IPS-20b (cell line): ENCODE measurements around the gene SLU7.

Experiments
- H3K27ac ChIP-seq: one replicate; pipeline ENCODE4 v1.5.1; 2013; ENCODE audit warnings: low read length
- H3K27me3 ChIP-seq: 2 replicates; pipeline ENCODE4 v1.6.1; 2013; ENCODE audit warnings: mild to moderate bottlenecking, low read length, inconsistent platforms; ENCODE audit not compliant: insufficient read depth
- H3K36me3 ChIP-seq: 2 replicates; pipeline ENCODE4 v1.6.1; 2013; ENCODE audit warnings: low read depth, mild to moderate bottlenecking, inconsistent platforms, low read length, moderate library complexity; ENCODE audit not compliant: insufficient read depth
- H3K4me1 ChIP-seq: 2 replicates; pipeline ENCODE4 v1.6.1; 2013; ENCODE audit warnings: mild to moderate bottlenecking, control low read depth, inconsistent platforms, low read length, moderate library complexity; ENCODE audit not compliant: insufficient read depth
- H3K4me3 ChIP-seq: 2 replicates; pipeline ENCODE4 v1.5.1; 2013; ENCODE audit warnings: mild to moderate bottlenecking, low read length, inconsistent platforms
- H3K9ac ChIP-seq: 2 replicates; pipeline ENCODE4 v1.6.1; 2013; ENCODE audit warnings: low read depth, mild to moderate bottlenecking, inconsistent platforms, low read length, moderate library complexity
- H3K9me3 ChIP-seq: 2 replicates; pipeline ENCODE4 v1.6.1; 2013; ENCODE audit warnings: mild to moderate bottlenecking, low read depth, low read length, inconsistent platforms; ENCODE audit not compliant: insufficient read depth

Gene SLU7

DNA sequence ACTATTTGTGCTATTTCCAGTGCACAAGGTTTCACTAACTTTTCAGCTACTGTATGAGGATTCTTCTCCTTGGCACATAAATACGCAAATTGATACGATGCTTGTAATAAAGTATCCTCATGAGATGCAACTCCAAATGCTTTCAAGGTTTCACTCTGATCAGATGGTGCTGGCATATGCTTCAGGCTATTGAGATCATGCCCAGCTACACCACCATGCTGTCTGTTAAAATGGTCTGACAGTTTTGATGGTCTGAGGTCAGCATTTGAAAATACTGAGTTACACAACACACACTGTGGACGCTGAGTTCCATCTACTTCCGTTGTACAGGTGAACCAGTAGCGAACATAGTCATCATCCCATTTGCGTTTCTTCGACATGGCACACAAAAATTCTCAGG lies 23.8 kb downstream of the SLU7 start:
- Histone ChIP-seq H3K27me3 (no peaks in the 10 kb centered on the region), H3K36me3 (peaks cover 4% of the 10 kb centered on the region; the same call in 1 of the 2 replicates), H3K9ac (no peak overlapping the region), H3K4me3 (no peak overlapping the region), H3K27ac (no peak overlapping the region), H3K9me3 (no peaks in the 10 kb centered on the region), H3K4me1 (peaks cover 8% of the 10 kb centered on the region; the same call in 1 of the 2 replicates)

- H3K9me3 ChIP-seq: peaks cover 8% of the 10 kb centered on the region; the same call in 1 of the 2 replicates
- no peaks in the 10 kb centered on the region for H3K27me3 ChIP-seq
These were observed 27.8 kb downstream of the SLU7 start for GRCh38 chr5:160390787-160391696.

DNA sequence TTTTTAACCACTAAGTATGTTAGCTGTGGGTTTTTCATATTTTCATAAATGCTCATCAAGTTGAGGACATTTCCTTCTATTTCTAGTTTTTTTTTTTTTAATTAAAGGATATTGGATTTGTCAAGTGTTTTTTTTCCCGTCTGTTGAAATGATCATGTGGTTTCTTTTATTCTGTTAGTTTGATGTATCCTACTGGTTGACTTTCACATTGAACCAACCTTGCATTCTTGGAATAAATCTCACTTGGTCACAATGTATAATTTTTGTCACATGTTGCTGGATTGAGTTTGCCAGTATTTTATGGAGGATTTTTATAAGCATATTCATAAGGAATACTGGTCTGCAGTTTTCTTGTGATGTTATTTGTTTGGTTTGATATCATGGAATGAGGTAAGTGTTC lies 31.4 kb downstream of the SLU7 start:
- Histone ChIP-seq H3K27ac (no peak overlapping the region), H3K9ac (no peak overlapping the region), H3K27me3 (no peaks in the 10 kb centered on the region), H3K36me3 (no peaks in the 10 kb centered on the region), H3K4me3 (no peak overlapping the region), H3K4me1 (no peaks in the 10 kb centered on the region), H3K9me3 (peaks cover 8% of the 10 kb centered on the region; the same call in 1 of the 2 replicates)

More at GRCh38 chr5:160390787-160391696, 27.8 kb downstream of the SLU7 start:
- Histone ChIP-seq H3K27ac (no peak overlapping the region), H3K36me3 (peaks cover 4% of the 10 kb centered on the region; the same call in 1 of the 2 replicates), H3K4me3 (no peak overlapping the region), H3K4me1 (no peaks in the 10 kb centered on the region), H3K9ac (no peak overlapping the region)

GRCh38 chr5:160385496-160385895 lies 33.4 kb downstream of the SLU7 start:
- H3K4me1 ChIP-seq: no peaks in the 10 kb centered on the region
- H3K27ac ChIP-seq: no peak overlapping the region
- H3K36me3 ChIP-seq: no peaks in the 10 kb centered on the region
- peaks cover 8% of the 10 kb centered on the region; the same call in 1 of the 2 replicates for H3K9me3 ChIP-seq
- H3K27me3 ChIP-seq: no peaks in the 10 kb centered on the region
- H3K9ac ChIP-seq: no peak overlapping the region
- no peak overlapping the region for H3K4me3 ChIP-seq

DNA sequence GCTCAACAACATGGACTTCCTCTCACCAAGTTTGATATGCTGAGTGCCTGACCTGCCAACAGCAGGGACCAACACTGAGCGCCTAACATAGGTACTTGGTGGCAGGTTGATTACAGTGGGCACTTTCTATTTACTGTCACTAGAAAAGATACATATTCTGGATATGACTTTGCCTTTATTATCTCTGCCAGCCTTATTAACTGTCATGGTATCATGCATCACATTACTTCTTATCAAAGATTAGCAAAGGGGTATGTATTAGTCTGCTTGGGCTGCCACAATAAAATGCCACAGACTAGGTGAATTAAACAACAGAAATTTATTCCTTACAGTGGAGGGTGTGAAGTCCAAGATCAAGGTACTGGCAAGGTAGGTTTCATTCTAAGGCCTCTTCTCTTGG lies 34.2 kb downstream of the SLU7 start:
- peaks cover 8% of the 10 kb centered on the region; the same call in 1 of the 2 replicates for H3K9me3 ChIP-seq

GRCh38 chr5:160382346-160382745 lies 36.5 kb downstream of the SLU7 start:
- no peaks in the 10 kb centered on the region for H3K27me3 ChIP-seq
- no peaks in the 10 kb centered on the region for H3K4me1 ChIP-seq
- H3K9me3 ChIP-seq: 0 out of 2 replicates have a peak, but pooled peaks cover under 1% of the 10 kb centered on the region
- H3K27ac ChIP-seq: no peak overlapping the region
- no peak overlapping the region for H3K4me3 ChIP-seq
- no peak overlapping the region for H3K9ac ChIP-seq
- H3K36me3 ChIP-seq: no peaks in the 10 kb centered on the region

More for the DNA sequence above, 34.2 kb downstream of the SLU7 start:
- no peak overlapping the region for H3K9ac ChIP-seq
- H3K36me3 ChIP-seq: no peaks in the 10 kb centered on the region
- H3K4me1 ChIP-seq: no peaks in the 10 kb centered on the region
- H3K27ac ChIP-seq: no peak overlapping the region
- no peak overlapping the region for H3K4me3 ChIP-seq
- H3K27me3 ChIP-seq: no peaks in the 10 kb centered on the region

GRCh38 chr5:160380041-160380440 lies 38.8 kb downstream of the SLU7 start:
- no peaks in the 10 kb centered on the region for H3K4me1 ChIP-seq
- H3K4me3 ChIP-seq: no peak overlapping the region
- no peaks in the 10 kb centered on the region for H3K36me3 ChIP-seq
- H3K27me3 ChIP-seq: no peaks in the 10 kb centered on the region
- H3K27ac ChIP-seq: no peak overlapping the region
- no peaks in the 10 kb centered on the region for H3K9me3 ChIP-seq
- no peak overlapping the region for H3K9ac ChIP-seq

GRCh38 chr5:160379511-160379910 lies 39.4 kb downstream of the SLU7 start:
- no peaks in the 10 kb centered on the region for H3K36me3 ChIP-seq
- no peaks in the 10 kb centered on the region for H3K9me3 ChIP-seq
- no peak overlapping the region for H3K27ac ChIP-seq
- H3K4me1 ChIP-seq: no peaks in the 10 kb centered on the region
- no peaks in the 10 kb centered on the region for H3K27me3 ChIP-seq
- no peak overlapping the region for H3K4me3 ChIP-seq
- H3K9ac ChIP-seq: no peak overlapping the region

GRCh38 chr5:160378330-160378729 lies 40.6 kb downstream of the SLU7 start:
- H3K4me1 ChIP-seq: no peaks in the 10 kb centered on the region

DNA sequence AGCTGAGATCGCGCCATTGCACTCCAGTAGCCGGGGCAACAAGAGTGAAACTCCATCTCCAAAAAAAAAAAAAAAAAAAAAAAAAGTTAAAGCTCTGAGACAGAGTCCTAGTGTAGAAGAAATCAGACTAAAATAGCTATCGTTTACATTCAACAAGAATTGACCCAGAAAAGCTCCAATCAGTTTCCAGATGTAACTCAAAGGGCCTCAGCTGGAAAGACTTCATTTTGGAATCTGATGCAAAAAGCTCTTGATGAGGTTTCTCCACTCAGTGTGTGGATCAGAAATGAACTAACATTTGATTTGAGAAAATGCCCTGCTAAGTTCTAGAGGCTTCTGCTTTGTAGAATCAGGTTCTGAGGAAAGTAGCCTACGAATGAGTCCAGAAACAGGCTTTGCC lies 41.2 kb downstream of the SLU7 start:
- H3K4me3 ChIP-seq: no peak overlapping the region
- no peak overlapping the region for H3K9ac ChIP-seq
- no peaks in the 10 kb centered on the region for H3K36me3 ChIP-seq
- no peaks in the 10 kb centered on the region for H3K27me3 ChIP-seq
- H3K27ac ChIP-seq: no peak overlapping the region
- H3K4me1 ChIP-seq: no peaks in the 10 kb centered on the region
- H3K9me3 ChIP-seq: no peaks in the 10 kb centered on the region

More at GRCh38 chr5:160378330-160378729, 40.6 kb downstream of the SLU7 start:
- no peaks in the 10 kb centered on the region for H3K36me3 ChIP-seq
- no peak overlapping the region for H3K4me3 ChIP-seq
- no peaks in the 10 kb centered on the region for H3K9me3 ChIP-seq
- H3K9ac ChIP-seq: no peak overlapping the region
- no peaks in the 10 kb centered on the region for H3K27me3 ChIP-seq
- H3K27ac ChIP-seq: no peak overlapping the region

GRCh38 chr5:160376416-160376815 lies 42.5 kb downstream of the SLU7 start:
- Histone ChIP-seq H3K27me3 (peaks cover 9% of the 10 kb centered on the region; the same call in 1 of the 2 replicates), H3K4me1 (no peaks in the 10 kb centered on the region), H3K36me3 (no peaks in the 10 kb centered on the region), H3K4me3 (no peak overlapping the region), H3K27ac (no peak overlapping the region), H3K9me3 (no peaks in the 10 kb centered on the region), H3K9ac (no peak overlapping the region)

GRCh38 chr5:160375701-160376100 lies 43.2 kb downstream of the SLU7 start:
- no peaks in the 10 kb centered on the region for H3K36me3 ChIP-seq
- no peaks in the 10 kb centered on the region for H3K9me3 ChIP-seq
- H3K4me3 ChIP-seq: no peak overlapping the region
- H3K4me1 ChIP-seq: peaks cover under 1% of the 10 kb centered on the region; the same call in 1 of the 2 replicates
- H3K27ac ChIP-seq: no peak overlapping the region
- no peak overlapping the region for H3K9ac ChIP-seq
- peaks cover 16% of the 10 kb centered on the region for H3K27me3 ChIP-seq
